Endothelial cell of hepatic sinusoid (primary cell): ENCODE measurements around the gene SPINT3.

Experiments used
- in situ Hi-C: cut with HindIII; loops from 2 replicates; pipeline ENCODE4 v1.10.0; 2017; ENCODE audit warnings: low sequenced_read_pairs

Gene SPINT3, protein sequence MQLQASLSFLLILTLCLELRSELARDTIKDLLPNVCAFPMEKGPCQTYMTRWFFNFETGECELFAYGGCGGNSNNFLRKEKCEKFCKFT

DNA sequence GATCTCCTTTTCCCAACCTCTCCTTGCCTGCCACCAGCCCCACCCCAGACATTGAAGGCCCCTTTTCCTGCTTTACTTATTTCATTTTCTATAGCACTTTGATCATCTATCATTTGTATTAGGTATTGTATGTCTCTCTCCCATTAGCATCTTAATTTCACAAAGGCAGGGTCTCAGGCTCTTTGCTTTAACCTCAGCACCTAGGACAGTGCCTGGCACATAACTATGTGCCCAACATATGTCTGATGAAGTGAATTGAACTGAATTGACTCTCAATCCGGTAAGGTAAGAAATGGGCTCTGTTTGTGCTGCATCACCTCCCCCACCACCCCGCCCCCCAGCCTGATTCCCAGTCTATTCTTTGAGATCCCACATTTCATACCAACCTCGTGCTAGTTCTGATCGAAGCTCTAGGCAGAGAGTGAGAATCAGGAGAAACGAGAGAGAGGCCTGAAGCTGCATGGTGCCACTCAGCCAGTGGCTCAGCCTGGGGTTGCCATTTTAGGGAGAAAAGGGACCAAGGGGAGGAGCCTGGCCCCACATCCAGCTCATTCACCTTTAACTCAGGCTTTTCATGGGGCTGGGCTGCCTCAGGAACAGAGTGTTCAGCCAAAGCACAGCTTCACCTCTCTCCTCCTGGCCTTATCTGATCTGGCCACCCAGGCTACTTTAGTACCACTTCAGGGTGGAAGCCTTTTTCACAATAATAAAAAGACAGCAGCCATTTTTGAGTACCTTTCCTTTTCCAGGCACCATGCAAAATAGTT lies at the start of gene SPINT3:
TSS of gene SPINT3 (minus strand) at position 476 of the 767 bp plus-strand sequence. CDS start at position 462, 14 bp downstream.
- in situ Hi-C loops: no loop called here

DNA sequence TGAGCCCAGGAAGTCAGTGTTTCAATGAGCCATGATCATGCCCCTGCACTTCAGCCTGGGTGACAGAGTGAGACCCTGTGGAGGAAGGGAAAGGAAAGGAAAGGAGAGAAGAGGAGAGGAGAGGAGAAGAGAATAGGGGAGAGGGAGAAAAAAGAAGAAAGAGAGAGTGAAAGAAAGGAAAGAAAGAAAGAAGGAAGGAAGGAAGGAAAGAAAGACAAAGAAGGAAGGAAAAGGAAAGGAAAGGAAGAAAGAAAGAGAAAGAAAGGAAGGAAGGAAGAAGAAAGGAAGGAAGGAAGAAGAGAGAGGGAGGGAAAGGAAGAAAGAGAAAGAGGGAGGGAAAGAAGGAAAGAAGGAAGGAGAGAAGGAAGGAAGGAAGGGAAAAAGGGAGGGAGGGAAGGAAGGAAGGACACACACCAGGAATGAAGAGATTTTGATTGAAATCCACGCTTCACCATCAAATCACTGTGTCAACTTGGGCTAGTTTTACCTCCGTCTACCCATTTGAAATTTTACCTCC lies 49.4 kb upstream of the SPINT3 start:
- in situ Hi-C loops: no loop called here

DNA sequence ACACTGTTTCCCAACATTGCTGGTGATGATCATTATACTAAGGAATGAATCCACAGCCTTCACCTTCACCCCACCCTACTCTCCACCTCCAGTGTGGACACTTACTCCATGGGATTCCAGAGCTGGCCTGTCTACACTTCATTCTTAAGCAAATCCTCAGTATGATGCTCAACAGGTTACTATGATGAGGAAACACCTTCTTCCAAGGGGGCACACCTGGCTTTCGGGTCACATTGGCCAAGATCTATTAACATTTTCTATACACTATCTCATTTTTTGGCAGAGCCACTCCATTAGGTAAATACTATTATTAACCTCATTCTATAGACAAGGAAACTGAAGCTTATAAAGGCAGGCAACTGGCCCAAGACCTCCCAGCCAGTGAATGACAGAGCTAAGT lies 39.8 kb upstream of the SPINT3 start:
- in situ Hi-C loops: no loop called here

DNA sequence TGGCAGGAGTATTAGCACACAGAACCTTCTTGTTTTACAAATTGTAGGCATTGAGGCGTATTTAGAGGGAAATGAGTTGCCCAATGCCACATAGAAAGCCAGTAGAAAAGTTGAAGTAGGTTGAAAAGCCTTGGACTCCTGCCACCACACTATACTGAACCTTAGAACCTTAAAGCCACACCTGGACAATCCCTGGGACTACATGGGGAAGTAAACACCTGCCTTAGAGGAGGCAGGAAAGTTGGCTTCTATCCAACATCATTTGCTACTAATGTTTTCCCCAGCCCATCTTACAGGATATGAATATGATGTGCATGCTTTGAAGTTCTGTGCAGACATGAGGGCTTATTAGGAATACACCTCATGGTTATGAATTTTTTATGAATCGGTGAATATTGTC lies 37.0 kb upstream of the SPINT3 start:
- in situ Hi-C loops: no loop called here

DNA sequence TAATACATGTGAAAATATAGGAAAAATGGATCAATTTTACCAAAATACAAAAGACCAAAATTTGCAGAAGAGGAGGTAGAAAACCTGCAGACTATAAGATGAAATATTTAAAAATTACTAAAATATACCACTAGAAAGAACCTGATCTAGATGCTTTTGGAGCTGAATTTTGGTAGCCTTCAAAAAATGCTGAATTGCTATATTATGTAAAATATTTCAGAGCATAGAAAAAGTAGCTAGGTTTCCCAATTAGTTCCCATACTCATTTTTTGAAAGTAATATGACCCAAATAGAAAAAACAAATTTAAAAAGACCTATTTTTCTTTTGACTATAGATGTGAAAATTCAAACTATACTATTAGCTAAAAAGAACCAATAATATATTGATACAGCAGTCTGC lies 35.3 kb upstream of the SPINT3 start:
- in situ Hi-C loops: no loop called here

DNA sequence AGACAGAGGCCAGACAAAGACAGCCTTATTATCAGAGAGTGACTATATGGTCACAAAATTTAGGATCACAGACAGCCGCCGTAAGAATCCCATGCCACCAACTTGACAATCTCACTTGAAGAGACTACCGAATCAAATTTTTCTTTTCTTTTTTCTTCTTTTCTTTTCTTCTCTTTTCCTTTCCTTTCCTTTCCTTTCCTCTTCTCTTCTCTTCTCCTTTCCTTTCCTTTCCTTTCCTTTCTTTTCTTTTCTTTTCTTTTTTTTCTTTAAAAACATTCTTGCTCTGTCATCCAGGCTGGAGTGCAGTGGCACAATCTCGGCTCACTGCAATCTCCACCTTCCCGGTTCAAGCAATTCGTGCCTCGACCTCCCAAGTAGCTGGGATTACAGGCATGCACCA lies 33.0 kb upstream of the SPINT3 start:
- in situ Hi-C loops: no loop called here

DNA sequence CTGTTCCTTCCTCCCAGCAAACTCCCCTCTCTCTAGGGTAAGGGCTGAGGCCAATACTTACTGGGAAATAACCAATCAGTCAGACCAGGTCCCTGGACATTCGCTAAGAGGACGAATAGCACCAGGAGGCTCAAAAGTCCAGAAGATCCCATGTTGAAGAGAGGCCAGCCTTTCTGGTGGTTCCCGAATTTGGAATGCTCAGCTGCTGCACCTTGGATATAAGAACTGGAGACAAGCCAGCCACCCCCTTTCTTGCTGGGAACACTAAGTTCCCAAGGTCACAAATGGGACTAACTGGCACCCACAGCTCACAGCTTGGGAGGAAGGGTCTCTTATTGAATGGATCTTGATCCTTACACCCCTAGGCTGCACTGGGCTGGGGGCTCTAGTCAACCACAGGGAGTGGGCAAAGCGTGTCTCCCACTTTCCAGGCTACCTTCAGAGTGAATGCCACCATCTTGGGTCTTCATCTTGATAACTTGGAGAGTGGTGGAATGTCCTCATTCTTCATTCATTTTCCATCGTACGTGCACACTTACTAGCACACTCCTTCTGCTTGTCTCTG lies 31.9 kb upstream of the SPINT3 start, which contains the start of gene EPPIN:
TSS of gene EPPIN (minus strand) at position 196 of the 565 bp plus-strand sequence. CDS start at position 152, 44 bp downstream.
- in situ Hi-C loops: no loop called here

DNA sequence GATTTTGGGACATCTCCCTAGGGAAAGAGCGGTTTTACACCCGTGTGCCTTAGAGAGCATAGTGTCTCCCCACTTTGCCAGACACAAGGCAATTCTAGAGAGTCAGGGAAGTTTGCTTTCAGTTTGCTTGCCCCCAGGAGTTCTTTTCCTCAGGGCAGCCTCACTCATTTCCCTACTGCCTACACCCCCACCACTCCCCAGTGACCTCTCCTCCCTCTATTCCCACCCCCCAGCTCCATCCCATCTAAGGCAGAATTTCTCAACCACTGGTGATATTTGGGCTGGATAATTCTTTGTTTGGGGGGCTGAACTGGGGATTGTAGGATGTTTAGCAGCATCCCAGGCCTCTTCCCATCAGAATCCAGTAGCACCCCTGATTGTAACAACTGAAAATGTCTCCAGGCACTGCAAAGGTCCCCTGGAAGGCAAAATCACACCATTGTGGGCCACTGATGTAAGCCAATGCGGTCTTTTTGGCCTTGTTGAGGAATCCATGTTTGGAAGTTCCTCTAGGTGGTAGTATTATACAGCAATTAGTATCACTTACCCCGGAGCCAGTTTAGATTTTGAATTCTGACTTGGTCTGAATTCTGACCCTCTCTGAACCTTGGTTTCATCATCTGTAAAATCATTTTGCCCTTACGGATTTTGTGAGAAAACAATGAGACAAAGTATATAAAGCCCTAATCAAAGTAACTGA lies 30.5 kb upstream of the SPINT3 start:
- in situ Hi-C loops: no loop called here

DNA sequence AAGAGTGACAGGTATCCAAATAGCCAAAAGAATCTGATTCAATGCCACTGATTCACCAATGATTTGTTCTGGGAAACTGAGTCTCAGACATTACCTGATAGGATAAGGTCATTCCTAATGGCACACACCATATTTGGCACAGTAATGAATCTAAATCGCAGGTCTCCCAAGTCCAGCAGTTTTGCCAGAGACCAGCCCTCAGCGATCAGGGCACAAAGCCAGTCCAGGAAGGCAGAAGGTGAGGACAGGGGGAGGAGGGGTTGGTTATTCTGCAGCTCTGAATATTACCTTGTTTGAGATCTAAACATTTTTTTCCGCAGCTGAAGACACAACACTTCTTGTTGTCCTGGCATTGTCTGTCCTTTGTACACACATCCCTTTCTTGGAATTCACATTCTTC lies 29.9 kb upstream of the SPINT3 start:
- in situ Hi-C loops: no loop called here

DNA sequence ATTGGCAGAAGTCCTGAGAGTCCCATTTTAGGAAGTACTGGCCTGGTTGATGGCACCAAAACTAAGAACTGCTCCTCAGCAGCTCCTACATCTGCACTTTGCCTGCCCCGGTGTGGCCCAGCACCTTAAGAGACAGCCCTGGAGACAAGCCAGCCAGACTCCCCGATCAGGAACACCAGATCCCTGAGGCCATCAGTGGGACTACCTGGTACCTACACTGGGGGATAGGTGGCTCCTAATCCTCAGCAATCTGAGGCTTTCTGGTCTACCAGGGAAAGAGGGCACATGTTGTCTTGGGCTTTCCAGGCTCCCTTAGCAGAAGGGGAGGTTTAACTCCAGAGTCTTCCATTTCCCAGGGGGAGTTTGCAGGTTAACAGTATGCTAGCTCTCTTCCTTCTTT lies 24.0 kb upstream of the SPINT3 start, which contains the start of gene WFDC6:
TSS of gene WFDC6 (minus strand) at position 101 of the 400 bp plus-strand sequence. CDS start at position 26, 75 bp downstream.
- in situ Hi-C loops: no loop called here

DNA sequence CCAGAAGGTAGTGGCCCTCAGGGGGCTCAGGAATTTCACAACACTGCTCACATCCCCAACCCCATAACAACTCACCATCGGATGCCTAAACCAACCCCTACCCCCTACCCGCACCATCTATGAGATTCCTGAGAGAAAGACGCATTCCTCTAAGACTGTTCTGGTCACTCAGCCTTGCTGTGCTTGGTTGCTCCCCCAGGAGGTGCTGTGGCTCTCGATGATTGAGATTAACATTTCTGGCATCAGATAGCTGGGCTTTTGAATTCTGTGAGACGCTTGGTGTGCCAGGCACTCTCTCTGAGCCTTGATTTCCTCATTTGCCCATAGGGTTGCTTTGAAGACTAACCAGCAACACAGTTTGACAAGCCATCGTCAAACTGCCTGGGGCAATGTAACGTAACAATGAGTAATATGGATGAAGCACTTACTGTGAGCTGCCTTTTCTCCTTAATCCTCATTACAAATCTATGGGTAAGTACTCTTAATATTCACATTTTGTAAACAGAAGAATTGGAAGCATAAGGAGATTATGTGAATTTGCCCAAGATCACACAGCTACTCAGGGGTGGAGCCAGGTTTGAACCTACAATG lies 22.9 kb upstream of the SPINT3 start:
- in situ Hi-C loops: no loop called here

DNA sequence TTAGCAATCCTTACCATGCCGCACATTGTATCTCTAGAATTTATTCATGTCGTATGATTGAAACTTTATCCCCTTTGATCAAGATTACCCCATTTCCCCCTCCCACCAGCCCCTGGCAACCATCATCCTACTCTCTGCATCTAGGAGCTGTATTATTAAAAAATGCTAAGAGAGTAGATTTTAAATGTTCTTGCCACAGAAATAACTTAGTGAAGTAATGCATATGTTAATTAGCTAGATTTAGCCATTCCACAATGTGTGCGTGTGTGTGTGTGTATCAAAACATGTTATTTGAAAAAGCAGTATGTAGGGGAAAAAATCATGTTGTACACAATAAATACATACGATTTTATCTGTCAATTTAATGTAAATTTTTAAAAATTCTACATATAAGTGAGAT lies 11.9 kb upstream of the SPINT3 start:
- in situ Hi-C loops: no loop called here

DNA sequence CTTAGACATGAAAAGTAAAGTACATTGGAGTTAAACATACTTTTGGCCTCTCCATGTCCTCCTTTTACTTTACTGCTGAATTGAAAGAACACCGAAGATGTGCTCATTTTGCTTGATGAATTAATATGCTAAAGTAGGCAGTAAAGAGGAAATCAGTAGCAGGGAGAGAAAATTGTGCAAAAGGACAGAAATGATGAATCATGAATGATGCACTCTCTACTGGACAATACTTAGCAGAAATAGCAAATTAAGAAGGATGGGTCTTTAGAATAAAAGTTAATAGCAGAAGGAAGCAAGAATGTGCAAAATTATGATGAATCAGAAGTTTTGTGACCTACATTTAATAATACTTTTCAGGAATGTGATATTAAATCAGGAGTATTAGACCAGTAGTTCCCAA lies 8.4 kb upstream of the SPINT3 start:
- in situ Hi-C loops: no loop called here

DNA sequence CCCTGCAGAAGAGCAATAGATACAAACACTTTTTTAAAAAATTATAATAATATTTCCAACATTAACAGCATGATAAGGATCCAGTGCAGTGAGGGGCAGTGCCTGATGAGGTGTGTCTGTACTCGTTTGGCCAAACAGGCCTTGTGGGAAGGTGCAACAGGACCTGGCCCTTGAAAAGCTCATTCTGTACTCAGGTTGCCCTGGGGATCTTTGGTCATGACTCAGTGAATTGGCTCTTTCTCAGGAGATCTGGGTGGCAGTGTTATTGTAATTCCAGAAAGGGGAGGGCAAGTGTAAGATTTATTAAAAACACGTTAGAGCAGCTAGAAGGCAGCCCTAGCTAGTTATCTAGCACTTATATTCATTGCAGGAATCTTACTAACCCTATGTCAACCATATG lies 2.9 kb upstream of the SPINT3 start:
- in situ Hi-C loops: no loop called here

DNA sequence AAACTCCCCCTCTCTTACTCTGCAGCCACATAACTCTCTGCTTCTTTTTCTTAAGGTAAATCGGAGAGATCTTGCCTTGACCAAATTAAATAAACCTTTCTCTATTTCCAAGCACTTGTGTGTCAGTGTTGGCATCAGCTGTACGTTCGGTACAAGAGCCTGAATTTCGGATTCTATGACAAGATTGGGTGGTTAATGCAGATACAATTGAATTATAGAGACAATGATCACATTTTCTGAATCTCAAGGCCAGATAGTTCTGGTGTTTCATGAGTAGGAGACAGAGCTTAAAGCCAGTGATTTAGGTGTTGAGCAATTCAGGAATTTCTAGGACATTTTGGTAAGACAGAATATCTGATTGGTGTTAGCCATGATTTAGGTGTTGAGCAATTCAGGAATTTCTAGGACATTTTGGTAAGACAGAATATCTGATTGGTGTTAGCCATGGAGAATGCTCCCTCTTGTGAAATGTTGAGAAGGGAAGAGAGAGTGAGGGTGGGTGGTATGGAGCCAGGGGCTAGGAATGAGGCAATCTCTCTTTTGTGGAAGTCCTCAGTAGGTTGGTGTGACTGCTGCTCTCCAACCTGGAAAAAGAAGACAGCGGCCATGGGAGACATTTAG lies 5.1 kb downstream of the SPINT3 start:
- in situ Hi-C loops: no loop called here

DNA sequence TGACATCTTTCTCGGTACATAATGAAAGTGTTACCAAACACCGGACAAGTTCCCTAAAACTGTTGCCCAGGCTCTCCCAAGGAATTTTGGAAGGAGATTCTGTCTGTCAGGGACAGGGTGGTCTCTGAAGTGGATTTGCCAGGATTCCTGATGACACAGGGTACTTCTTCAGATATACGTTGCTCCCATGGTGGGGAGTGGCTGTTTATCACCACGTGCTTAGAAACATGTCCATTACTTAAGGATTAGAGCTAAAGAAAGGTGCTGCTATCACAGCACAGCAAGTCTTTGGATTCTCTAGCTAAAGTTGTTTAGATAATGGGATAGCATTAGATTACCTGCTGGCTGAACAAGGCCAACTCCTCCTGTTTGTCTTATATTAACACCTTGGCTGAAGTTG lies 6.3 kb downstream of the SPINT3 start:
- in situ Hi-C loops: no loop called here

DNA sequence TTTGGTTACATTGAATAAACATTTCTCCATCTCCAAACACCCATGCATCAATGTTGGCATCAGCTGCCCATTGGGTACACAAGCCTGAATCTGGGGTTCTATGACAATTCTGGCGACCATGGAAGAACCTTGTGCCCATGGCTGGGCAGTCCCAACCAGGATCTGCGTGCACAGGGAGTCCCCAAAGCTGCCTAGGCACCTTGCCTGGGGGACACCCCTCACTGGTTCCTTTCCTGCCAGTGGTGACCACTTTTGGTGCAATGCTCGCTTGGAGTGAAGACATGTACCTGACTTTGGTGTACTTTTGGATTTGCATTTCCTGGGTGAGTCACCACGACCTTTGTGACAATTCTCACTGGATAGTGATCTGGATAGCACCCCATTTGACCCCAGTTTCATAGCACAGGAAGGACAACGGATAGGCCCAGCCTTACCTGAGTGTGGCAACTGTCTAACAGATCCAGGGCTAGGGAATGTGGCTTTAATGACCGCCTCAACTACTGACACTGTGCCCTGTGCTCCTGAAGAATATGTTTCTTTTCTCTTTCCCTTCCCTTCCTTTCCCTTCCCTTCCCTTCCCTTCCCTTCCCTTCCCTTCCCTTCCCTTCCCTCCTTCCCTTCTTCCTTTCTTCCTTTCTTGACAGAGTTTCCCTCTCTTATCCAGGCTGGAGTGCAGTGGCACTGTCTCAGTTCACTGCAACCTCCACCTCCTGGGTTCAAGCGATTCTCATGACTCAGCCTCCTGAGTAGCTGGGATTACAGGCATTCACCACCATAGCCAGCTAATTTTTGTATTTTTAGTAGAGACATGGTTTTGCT lies 7.1 kb downstream of the SPINT3 start:
- in situ Hi-C loops: no loop called here

DNA sequence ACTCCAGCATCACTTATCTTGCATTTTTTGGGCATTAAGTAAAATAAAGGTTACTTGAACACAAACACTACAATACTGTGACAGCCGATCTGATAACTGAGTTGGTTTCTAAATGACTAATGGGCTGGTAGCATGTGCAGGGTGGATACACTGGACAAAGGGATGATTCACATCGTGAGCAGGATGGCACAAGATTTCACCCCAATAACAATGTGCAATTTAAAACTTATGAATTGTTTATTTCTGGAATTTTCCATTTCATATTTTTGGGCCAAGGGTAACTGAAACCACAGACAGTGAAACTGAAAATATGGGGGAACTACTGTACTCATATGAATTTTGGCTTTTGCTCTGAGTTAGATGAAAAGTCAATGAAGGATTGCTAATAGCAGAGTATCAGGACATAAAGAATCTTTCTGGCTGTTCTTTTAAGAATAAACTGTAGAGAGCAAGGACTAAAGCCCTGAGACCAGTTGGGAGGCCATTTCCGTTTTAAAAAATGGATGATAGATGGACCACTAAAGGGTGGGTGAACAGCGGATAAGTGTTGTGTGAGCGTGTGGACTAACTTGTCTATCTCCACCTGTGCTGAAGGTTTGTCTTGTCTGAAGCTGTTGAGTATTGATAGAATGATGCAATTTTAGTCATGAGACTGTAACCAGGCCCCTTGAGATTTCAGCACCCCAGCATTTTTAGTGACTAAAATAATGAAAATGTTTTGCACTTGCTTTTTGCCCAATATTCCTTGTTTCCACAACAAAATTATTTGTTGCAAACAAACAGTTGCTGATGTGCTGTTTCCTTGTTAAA lies 8.2 kb downstream of the SPINT3 start:
- in situ Hi-C loops: no loop called here

DNA sequence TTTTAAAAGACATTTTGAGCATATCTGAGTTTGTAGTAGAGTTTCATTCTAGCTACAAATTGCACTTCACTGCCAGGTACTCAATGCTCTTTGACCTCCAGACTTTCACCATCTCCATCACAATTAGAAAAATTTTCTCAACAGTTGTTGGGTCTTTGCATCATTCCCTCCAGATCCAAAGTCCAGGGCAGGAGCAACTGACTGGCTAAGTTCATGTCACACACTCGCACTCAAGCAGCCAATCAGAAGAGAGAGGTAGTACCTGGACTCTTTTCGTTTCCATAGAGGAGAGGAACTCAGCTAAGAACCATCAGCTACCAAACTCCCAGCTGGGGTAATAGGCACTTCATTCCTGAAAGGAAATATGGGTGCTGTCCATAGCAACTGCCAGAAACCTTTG lies 9.0 kb downstream of the SPINT3 start:
- in situ Hi-C loops: no loop called here
